HG03175 (cell line): Measurements from ENCODE around the gene MAP1LC3A.

Experiments used
- ATAC-seq: cut with Tn5 transposase; IDR thresholded peaks from one replicate; pipeline ENCODE4 v1.9.1; 2021; ENCODE audit warnings: mild to moderate bottlenecking, moderate library complexity; ENCODE audit not compliant: unreplicated experiment

Gene MAP1LC3A

GRCh38 chr20:34547844-34548613 is 10.5 kb upstream of the MAP1LC3A start:
- ATAC-seq, result no peak

- ATAC-seq, result no peak
These were observed 9.1 kb upstream of the MAP1LC3A start for GRCh38 chr20:34549291-34549928.

GRCh38 chr20:34549929-34550305 is 8.6 kb upstream of the MAP1LC3A start:
- no peak for ATAC-seq

- ATAC-seq, result no peak
These were observed 5.9 kb upstream of the MAP1LC3A start for GRCh38 chr20:34552569-34552968.

- ATAC-seq, result no peak
These were observed 5.1 kb upstream of the MAP1LC3A start for GRCh38 chr20:34553366-34553867.

- ATAC-seq, result no peak
These were observed 590 bp upstream of the MAP1LC3A start for GRCh38 chr20:34557936-34558319.

GRCh38 chr20:34559311-34560140 is 1.0 kb downstream of the MAP1LC3A start:
- ATAC-seq, result no peak

GRCh38 chr20:34560141-34560523 is 1.6 kb downstream of the MAP1LC3A start:
- no peak for ATAC-seq

GRCh38 chr20:34560614-34561013 is 2.1 kb downstream of the MAP1LC3A start:
- ATAC-seq, result no peak

- ATAC-seq, result no peak
These were observed 3.1 kb downstream of the MAP1LC3A start for GRCh38 chr20:34561661-34562060.

GRCh38 chr20:34562641-34563040 is 4.1 kb downstream of the MAP1LC3A start:
- ATAC-seq, result no peak

GRCh38 chr20:34564833-34565232 is 6.3 kb downstream of the MAP1LC3A start:
- no peak for ATAC-seq

- no peak for ATAC-seq
These were observed 8.7 kb downstream of the MAP1LC3A start for GRCh38 chr20:34566978-34567891.

GRCh38 chr20:34567892-34568865 is 9.7 kb downstream of the MAP1LC3A start:
- ATAC-seq, result no peak

GRCh38 chr20:34569598-34569997 is 11.1 kb downstream of the MAP1LC3A start:
- ATAC-seq, result no peak

- ATAC-seq, result no peak
These were observed 12.4 kb downstream of the MAP1LC3A start for GRCh38 chr20:34570859-34571306.

GRCh38 chr20:34571753-34572152 is 13.2 kb downstream of the MAP1LC3A start:
- no peak for ATAC-seq

- ATAC-seq, result no peak
These were observed 15.2 kb downstream of the MAP1LC3A start for GRCh38 chr20:34573541-34574300.
